ENCODE results near the gene CRY1. TPM values are rescaled to one million over a fixed set of nuclear protein-coding genes. Genes with fewer than 3 reads are reported as not detected.

CRY1 gene
- polyA plus RNA-seq (ENCODE audit: insufficient read length), result 14.9 TPM

DNA sequence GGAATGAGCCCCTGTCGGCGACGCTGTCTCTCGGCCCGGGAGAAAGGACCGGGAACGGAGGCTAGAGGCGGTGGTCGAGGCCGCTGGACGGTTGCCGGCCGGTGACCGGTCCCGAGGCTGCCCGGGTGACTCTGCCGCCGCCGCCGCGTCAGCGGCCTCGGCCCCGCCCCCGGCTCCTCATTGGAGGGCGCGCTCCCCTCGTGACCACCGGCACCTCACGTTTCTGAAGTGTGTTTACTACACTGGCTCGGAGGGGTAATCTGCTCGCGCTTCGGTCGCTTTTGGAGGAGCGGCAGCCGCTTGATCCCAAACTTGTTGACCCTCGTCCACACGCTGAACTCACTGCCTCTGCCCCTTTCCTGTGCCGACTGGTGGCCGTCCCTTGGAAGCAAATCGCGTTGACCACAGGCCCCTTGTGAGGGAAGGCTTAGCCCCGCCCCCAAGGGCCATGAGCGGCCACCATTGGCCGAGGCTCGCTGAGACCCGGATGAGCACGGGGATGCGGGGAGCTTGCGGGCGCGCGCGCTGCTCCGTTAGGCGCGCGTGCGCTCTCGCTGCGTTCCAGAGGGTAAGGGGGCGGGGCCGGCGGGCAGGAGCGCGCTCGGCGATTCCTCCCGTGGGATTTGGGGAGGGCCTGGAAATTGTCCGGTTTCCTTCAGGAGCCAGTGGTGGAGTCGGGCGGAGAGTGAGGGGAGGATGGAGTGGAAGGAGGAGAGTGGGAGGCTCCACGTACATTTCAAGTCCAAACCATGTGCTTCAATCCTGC is at the start of gene CRY1:
Gene CRY1 (minus strand): TSS at position 133 of the 766 bp plus-strand sequence. CDS start 588 bp downstream, outside the sequence.
- DNase-seq (ENCODE audit: low read depth), result peak; percentile 91

DNA sequence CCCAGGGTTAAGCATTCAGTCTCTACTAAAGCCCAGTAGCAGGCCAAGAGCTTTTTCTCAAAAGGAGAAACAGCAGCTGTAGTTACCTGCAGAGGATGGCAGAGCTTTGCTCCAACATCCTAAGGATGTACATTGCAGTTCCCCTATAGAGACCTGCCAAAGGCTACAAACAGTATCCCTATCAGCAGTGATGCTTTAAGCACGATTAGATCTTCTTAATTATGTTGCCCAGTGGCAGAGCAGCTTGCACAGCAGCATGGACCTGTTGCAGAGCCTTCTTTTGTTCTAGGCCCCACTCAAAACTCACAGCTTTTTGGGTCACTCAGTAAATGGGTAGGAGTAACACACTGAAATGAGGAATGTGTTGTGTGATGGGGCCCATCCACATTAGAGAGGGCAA is 46.4 kb upstream of the CRY1 start:
- no peak for DNase-seq (ENCODE audit: low read depth)

DNA sequence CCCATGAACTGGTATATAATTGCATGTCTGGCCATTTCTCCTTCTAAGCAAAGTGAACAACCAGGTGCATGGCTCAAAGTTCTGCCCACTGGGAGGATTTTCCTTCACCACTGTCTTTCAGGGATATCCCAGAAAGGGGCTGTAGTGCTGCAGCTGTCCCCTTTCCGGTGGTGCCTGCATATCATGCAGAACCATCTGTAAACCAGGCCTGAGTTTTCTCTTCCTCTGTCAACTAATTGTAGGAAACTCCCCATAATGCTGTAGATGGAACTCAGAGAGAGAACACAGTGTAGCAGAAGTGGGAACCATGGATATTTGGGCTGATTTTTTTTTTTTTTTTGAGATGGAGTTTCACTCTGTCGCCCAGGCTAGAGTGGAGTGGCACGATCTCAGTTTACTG is 45.6 kb upstream of the CRY1 start:
- DNase-seq (ENCODE audit: low read depth), result no peak

DNA sequence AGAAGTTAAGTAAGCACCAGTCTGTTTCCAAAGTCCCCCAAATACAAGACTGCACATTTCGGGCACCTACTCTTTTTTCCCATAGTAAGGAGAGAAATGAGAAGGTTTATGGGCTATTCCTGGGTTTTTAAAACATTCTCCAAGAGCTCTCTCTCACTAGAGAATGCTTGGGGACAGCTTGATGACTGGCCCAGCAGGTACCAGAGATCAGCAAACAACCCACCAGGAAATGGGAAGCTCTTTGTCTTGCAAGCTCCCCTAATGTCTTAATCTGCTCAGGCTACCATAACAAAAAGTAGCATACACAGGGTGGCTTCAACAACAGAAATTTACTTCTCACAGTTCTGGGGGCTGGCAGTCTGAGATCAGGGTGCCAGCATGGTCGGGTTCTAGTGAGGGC is 41.8 kb upstream of the CRY1 start:
- DNase-seq (ENCODE audit: low read depth), result no peak

DNA sequence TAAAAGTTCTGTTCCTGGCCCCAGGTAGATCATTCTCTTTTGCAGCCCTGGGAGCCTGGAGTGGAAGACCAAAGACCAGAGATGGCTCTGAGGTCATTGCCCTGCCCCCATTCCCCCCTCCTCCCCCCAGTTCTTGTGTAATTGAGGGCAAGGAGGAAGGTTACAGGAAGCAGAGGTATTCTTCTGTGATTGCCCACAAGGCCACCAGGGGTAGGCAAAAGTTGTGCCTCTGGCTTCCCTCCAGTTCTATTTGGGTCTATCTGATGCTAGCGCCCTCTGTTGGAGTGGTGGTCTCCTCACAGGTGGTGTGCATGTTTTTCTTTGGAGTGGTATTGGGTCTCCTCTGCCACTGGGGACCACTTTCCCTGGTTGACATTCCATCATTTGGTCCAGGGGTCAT is 41.2 kb upstream of the CRY1 start:
- no peak for DNase-seq (ENCODE audit: low read depth)

DNA sequence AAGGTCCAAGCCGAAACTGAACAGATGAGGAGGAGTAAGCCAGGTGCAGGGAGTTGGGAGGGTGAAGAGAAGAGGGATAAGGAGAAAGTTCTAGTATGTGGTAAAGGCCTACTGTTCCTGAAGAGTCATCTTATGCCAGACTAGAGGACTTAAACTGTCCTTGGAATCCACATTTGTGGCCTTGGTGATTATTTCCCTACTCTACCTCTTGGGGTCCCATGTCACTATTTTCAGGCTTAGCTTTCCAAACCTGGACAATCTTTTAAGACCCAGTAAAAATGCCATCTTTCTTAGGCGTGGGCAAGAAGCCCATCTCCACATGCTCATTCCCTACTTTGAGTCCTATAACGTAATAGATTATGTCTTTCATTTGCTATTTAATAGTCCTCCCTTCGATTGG is 40.1 kb upstream of the CRY1 start:
- no peak for DNase-seq (ENCODE audit: low read depth)

DNA sequence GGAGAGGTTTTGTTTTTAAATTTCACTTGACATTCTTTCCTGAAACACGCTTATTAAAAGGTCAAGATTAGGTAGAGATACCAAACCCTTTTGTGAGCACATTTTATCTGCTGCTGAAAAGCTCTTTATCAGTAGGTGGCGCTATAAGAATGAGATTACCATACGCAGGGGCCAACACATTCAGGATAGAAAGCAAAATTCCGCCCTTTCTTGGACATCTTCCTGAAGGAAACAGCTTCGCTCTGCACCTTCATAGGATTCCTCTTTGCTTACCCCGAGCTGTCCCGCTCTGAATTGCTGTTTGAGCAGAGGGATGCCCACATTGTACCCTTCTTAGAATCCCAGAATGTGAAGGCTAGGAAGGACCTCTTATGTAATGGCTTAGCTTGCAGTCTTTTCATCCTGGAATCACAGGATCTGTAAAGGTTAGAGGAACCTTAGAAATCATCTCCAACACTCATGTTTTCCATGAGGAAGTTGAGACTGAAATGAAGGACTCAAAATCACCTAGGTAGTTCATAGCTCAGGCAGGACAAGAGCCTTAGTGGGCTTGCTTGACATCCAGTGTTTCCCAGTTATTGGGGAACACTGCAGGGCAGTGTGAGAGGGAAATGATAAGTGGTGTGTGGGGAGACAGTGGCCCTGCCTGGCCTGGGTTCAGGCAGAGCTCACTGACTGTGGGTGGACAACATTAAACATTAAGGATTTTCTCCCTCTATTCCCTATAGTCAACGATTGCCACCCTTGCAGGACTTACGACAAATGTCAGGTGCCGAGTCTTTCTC is 38.7 kb upstream of the CRY1 start:
- peak; percentile 55 for DNase-seq (ENCODE audit: low read depth)

DNA sequence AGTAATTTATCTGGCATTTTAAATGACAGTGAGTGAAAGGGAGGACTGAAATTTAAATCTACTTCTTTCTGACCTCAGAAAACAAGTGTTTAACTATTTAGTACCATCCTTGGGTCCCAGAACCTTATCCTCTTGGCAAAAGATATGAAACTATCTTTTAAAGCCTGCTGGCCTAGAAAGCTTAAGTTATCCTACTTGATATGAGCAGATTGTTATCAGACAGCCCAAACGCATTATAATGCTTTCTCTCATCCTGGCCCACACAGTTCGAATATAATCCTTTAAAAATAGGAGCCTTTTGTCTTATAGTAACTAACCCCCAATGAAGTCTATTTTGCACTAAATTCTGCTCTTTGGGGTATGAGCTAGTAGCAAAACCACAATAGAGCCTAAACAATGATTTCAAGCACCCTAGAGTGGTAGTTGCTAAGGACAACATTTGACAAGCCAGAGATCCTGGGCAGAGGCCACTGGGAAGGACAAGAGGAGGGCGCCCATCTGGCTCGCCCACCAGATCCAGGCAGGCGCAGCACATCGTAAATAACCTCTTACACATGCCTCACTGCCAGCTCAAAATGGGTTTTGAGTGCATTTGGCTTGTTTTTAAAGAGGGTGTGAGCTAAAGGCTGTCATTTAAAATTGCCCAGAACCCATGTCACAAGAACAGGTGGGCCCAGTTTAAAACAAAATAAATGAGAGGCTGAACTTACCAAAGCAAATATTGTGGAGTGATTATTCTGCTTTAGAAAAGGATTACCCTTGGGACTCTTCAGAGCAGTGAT is 37.7 kb upstream of the CRY1 start:
- no peak for DNase-seq (ENCODE audit: low read depth)

DNA sequence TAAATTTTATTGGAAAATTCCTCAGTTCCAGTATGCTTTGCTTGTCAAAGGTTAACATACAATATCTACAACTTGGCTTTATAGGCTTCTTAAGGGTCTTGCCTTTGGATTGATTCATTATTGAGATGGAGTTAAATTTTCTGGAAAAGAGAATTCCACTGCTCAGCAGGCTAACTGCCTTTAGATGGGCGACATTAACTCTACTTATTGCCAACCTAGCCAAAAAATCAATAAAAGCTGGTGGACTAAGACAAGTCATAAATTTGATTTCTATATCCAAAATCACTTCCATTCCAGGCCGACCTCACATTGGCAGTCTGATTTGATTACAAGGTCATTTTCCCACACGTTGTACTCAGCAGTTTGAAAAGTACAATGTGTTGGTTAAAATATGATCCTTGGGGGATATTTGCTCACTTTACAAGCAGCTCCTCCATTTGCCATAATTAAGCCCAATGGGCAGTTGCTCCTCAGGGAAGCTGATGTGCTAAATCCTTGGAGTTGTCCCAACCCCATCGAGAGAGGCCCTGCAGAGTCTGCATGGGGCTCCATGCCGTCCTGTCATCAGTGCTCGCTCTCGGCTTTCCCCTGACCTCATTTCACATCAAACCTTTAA is 36.1 kb upstream of the CRY1 start:
- no peak for DNase-seq (ENCODE audit: low read depth)

DNA sequence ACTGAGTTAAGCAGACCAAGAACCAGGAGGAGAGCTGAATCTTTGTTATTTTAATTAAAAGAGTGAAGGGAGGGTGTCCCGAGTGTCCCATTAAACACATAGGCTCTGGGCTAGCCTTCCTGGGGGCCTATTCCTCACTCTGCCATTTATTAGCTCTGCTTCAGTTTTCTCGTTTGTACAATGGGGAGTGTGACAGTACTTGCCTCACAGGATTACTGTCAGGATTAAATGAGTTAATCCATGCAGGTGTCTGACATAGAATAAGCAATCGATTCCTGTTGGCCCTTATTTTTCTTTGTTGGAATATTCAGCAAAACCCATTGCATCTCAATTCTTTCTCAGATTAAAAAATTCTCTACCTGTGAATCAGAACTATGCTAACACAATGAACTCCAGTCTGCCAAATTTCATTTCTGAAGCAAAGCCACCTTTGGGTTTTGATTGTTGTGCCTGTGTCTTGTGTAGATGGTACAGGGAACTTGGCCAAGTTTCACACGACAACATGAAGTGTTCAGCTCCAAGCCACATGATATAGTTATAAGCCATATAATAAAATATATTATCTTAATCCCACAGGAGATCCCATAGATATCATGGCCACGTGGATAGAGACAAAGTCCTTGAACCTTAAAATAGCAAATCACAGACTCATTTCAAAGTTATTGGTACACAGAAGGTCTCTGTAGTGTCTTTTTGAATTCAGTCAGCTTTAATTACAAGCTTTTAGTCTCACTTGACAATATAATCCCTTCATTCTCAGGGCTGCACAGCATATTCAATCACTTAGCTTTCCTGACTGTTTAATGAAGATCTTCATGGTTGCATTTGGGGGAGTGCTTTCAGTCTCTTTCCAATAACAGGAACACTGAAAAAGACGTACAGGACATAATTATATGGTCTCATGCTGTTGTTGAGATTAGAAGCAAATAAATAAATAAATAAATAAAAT is 34.4 kb upstream of the CRY1 start:
- no peak for DNase-seq (ENCODE audit: low read depth)

DNA sequence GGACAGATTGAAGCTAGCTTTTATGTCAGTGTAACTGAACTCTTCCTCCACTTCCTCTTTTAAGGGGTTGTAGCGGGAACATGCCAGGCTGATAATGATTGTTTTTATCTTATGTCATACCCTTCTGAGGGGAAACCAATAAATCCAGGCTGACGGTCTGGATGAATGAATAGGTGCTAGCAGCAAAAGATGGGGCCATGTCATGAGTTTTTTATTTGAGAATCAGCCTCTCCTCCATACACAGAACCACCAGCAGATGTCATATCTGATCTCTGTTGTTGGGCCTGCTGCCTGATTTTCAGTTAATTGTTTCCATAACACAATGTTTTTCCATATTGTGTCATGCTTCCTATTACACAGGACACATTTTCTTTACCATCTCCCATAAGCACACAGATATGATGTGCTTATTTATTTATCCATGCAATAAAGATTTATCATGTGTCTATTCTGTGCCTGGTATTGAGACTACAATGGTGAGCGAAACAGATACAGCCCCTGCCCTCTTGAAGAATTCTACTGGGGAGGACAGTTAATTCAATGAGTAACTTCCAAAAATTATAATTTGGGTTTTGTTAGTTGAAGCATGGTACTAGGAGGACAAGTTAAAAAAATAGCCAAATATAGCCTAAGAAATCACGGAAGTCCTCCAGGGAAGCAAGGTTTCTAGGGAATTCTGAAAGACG is 33.6 kb upstream of the CRY1 start:
- no peak for DNase-seq (ENCODE audit: low read depth)

DNA sequence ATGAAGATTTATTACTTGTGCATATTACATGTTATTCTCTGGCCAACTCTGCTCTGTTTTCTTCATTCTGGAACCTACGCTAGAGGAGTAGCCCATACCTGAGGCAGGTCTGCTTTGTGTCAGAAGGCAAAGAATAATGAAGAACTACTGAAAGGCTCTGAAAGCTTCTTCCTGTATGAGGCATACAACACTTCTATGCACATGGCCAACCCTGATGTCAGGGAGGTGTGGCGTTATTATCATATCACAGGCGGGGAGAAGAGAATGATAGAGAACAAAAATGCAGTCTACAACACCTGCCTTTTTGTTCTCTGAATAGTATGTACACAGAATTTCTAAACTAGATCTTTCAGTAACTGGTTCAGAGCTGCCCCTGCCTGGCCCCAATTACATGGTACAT is 32.5 kb upstream of the CRY1 start:
- no peak for DNase-seq (ENCODE audit: low read depth)

DNA sequence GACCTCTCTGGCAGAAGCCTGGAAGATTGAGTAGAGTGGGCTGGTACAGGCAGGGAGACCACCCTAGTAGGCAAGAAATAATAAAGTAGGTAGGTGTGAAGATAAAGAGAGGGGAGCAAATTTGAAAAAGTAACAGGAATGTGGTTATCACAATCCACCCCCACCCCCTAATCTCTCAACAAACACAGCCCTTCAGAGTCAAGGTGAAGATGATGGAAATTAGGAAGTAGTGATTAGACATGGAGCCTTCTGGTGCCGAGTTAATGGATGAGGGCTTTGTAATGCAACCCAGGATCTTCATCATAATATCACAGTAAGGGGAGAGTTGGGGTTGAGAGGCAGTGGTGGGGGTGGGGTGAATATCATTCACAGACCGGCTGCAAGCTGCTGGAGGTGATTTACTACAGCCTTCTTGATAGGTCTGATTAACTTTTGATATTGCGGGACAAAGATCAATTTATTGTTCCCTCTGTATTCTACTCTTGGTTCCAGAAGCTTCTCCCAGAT is 29.2 kb upstream of the CRY1 start:
- no peak for DNase-seq (ENCODE audit: low read depth)

DNA sequence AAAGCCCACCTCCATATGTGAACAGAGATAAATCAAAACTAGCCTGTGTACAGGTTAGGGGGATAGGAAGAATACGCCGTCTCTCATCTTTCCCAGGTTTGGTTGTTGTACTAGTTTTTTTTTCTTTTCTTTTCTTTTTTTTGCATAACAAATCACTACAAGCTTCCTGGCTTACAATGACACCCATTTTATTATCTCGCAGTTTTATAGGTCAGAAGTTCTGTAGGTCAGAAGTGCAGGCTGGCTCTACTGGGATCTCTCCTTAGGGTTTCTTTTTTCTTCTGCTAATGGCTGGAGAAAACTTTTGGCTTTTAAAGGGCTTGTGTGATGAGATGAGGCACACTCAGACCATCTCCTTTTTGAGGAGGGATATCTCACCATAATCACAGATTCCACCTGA is 25.7 kb upstream of the CRY1 start:
- DNase-seq (ENCODE audit: low read depth), result no peak

DNA sequence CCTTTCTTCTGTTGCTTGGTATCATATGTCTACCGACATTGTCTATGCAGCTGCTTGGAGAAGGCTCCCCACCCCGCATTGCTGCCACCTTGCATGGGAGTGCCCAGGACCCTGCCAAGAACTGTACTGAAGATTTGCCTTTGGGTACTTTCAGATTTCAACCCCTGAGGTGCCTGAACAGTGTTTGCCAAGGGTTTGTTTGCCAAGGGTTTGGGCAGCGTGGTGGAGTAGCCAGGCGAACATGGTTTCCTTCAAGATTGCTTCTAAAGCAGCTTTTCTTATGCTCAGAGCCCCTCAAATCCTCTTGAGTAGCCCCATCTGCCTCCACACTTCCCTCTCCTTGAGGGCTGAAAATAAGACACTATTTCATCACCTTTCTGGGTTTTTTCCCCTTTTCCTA is 25.3 kb upstream of the CRY1 start:
- DNase-seq (ENCODE audit: low read depth), result no peak

DNA sequence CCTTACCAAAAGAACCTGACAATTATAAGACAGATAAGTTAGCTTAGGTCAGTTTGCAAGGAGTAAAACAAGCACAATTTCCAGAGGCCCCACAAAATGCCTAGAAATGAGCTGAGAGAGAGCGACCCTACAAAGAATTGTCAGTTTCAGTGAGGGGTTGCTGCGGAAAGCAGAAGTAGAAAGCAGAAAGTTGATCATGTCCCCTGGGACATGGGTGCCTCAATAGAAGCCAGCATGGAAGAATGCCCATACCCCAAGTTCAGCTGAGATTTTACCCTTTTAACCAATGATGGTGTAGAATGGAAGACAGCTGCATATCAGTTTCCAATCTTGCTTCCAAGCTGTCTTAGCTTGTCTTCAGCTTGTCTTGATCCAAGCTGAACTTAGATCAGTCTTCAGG is 21.8 kb upstream of the CRY1 start:
- no peak for DNase-seq (ENCODE audit: low read depth)

DNA sequence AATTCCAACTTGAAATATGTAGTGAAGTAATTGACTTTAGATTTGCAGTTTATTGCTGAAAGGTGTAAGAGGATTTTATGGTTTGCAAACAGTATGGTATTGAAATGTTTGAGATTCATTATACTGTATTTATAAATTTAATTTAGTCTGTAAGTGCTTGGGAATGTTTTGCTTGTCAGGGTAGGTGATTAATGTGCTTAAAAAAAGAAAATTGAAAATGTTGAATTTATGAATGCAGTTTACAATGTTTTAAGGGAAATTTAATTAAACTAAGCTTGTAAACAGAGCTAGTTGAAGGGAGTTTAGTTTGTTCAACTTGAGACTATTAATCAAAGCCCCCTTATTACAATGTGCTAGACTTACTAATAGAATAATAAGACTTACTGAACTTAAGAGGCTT is 18.0 kb upstream of the CRY1 start:
- DNase-seq (ENCODE audit: low read depth), result no peak

DNA sequence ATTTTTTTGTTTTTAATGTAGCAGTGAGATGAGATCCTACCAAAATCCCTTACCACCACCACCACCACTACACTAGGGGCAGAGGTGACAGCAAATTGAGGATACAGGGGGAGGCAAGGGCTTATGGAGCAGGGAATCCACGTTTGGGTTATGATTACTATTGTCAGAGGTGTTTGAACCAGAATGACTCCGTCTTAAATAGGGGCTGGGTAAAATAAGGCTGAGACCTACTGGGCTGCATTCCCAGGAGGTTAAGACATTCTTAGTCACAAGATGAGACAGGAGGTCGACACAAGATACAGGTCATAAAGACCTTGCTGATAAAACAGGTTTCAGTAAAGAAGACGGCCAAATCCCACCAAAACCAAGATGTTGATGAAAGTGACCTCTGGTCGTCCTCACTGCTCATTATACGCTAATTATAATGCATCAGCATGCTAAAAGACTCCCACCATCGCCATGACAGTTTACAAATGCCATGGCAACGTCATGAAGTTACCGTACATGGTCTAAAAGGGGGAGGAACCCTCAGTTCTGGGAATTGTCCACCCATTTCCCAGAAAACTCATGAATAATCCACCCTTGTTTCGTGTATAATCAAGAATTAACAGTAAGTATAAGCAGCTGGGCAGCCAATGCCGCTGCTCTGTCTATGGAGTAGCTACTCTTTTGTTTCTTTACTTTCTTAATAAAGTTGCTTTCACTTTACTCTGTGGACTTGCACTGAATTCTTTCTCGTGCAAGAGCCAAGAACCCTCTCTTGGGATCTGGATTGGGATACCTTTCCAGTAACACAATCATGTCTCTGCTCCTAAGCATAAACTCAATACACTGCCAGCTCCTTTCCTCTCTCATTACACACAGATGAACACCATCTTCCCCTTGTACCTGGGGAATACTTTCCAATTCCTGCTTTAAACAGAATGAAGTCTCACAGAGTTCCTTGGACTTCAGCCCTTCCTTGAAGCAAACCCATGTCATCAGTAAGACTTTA is 16.7 kb upstream of the CRY1 start:
- peak; percentile 88 for DNase-seq (ENCODE audit: low read depth)

DNA sequence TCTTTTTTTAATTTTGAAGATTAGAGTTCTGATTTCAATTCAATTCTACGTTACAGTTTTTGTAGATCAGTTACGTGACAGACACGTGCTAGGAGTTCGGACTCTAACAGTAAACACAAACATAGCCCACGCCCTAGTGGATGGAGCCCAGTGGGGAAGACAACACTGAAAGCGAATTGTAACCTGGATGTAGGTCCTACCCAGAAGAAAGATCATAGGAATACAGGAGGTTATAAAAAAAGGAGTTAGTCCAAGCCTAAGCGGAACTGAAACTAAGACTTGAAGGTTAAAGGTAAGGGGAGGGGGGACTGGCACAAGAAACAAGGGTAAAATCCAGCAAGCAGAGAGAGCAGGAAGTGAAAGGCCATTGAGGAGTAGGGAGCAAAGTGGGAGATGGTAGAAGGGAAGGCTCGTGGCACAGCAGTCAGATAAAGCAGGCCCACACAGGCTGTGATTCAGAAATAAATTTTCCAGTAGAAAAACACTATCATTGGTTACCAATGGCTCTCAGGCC is 15.7 kb upstream of the CRY1 start:
- DNase-seq (ENCODE audit: low read depth), result no peak
